ENCODE measurements around the gene ACOX3. TPM values are rescaled to one million over a fixed set of nuclear protein-coding genes. Genes with fewer than 3 reads are reported as not detected.

Gene ACOX3
- total and polyA plus RNA-seq, 2 of the 8 experiments (the other 6 are each of a cell fraction or from before 2014, with no cell fraction given) = 2.5 to 9.9 TPM

GRCh38 chr4:8473198-8473919 lies 32.8 kb upstream of the ACOX3 start (continued):
- TF ChIP-seq RFX5 (IDR thresholded peaks at IDR 0.05; ENCODE audit: borderline replicate concordance, low read depth, low read length) (no peak), TAF1 (IDR thresholded peaks at IDR 0.05; ENCODE audit: low read depth, low read length) (no peak), ZNF274 (IDR thresholded peaks at IDR 0.05; ENCODE audit: borderline replicate concordance, extremely low read depth, low read length) (no peak), BRCA1 (IDR thresholded peaks at IDR 0.05; ENCODE audit: low read depth, low read length) (no peak), GTF2F1 (IDR thresholded peaks at IDR 0.05; ENCODE audit: borderline replicate concordance, low read depth, low read length) (no peak), MAX (IDR thresholded peaks at IDR 0.05) (no peak), GABPA (IDR thresholded peaks at IDR 0.05; ENCODE audit: borderline replicate concordance, insufficient read depth, low read length) (no peak), CTCF (IDR thresholded peaks at IDR 0.05; ENCODE audit: control extremely low read depth in 1 of 3, insufficient read depth in 1 of 3, low read depth in 1 of 3, low read length in 3 of 3) (no peak)
